Liver (tissue), 9 donors: ENCODE results near the gene OLIG1. TPM values are rescaled to one million over a fixed set of nuclear protein-coding genes. Genes with fewer than 3 reads are reported as not detected.

Experiments used
- DNase-seq: peaks from one replicate; pipeline ENCODE4 v3.0.0-alpha.2; 2017; ENCODE audit warnings: low spot score
- H3K27ac ChIP-seq, 2 donors: one replicate each; pipeline ENCODE4 v1.7.0; 2013; ENCODE audit warnings: inconsistent platforms in 2 of 2, low read length in 2 of 2, control low read depth in 1 of 2, low read depth in 1 of 2, mild to moderate bottlenecking in 1 of 2
- H3K27me3 ChIP-seq, 4 donors: one replicate each; pipeline versions ENCODE4 v1.6.1 to v1.7.0; 2013; ENCODE audit warnings: low read length in 3 of 4, inconsistent platforms in 1 of 4, mild to moderate bottlenecking in 1 of 4, moderate library complexity in 1 of 4; ENCODE audit not compliant: control insufficient read depth in 4 of 4, insufficient read depth in 4 of 4
- H3K36me3 ChIP-seq, 4 donors: one replicate each; pipeline versions ENCODE4 v1.6.1 to v1.7.0; 2013; ENCODE audit warnings: low read length in 3 of 4, mild to moderate bottlenecking in 3 of 4, low read depth in 1 of 4, moderate library complexity in 1 of 4; ENCODE audit not compliant: control insufficient read depth in 4 of 4, insufficient read depth in 3 of 4
- H3K4me1 ChIP-seq, 4 donors: one replicate each; pipeline versions ENCODE4 v1.6.1 to v1.7.0; 2013; ENCODE audit warnings: low read length in 3 of 4, mild to moderate bottlenecking in 3 of 4, moderate library complexity in 1 of 4; ENCODE audit not compliant: control insufficient read depth in 4 of 4, insufficient read depth in 4 of 4
- H3K4me3 ChIP-seq, 3 donors: one replicate each; pipeline versions ENCODE4 v1.6.1 to v1.7.0; 2013; ENCODE audit warnings: low read length in 3 of 3, control low read depth in 1 of 3, low read depth in 1 of 3, mild to moderate bottlenecking in 1 of 3
- H3K9ac ChIP-seq, 2 donors: one replicate each; pipeline ENCODE4 v1.7.0; 2013; ENCODE audit warnings: low read length in 2 of 2, mild to moderate bottlenecking in 2 of 2, moderate library complexity in 2 of 2, control low read depth in 1 of 2, low read depth in 1 of 2
- H3K9me3 ChIP-seq, 4 donors: one replicate each; pipeline versions ENCODE4 v1.6.1 to v1.7.0; 2013; ENCODE audit warnings: low read length in 3 of 4; ENCODE audit not compliant: control insufficient read depth in 4 of 4
- ATF3 ChIP-seq: IDR thresholded peaks from 2 replicates; pipeline ENCODE4 v1.6.1; 2016; ENCODE audit warnings: antibody characterized with exemption
- EGR1 ChIP-seq, 2 donors: IDR thresholded peaks; 2 replicates each; pipeline ENCODE4 v1.6.1; 2016 to 2018; ENCODE audit warnings: antibody characterized with exemption in 2 of 2, low read depth in 2 of 2
- FOXA1 ChIP-seq: IDR thresholded peaks from 2 replicates; pipeline ENCODE4 v1.6.1; 2016; ENCODE audit warnings: antibody characterized with exemption
- FOXA2 ChIP-seq: IDR thresholded peaks from 2 replicates; pipeline ENCODE4 v1.6.1; 2016; ENCODE audit warnings: antibody characterized with exemption
- GABPA ChIP-seq, 2 donors: IDR thresholded peaks in 1 of 2; conservative IDR thresholded peaks in 1 of 2; 2 replicates each; pipeline ENCODE4 v1.6.1; 2016; ENCODE audit warnings: antibody characterized with exemption in 2 of 2, mild to moderate bottlenecking in 1 of 2, moderate library complexity in 1 of 2
- HNF4A ChIP-seq, 2 donors: conservative IDR thresholded peaks; 2 replicates each; pipeline ENCODE4 v1.6.1; 2016; ENCODE audit warnings: antibody characterized with exemption in 2 of 2, mild to moderate bottlenecking in 2 of 2
- HNF4G ChIP-seq: IDR thresholded peaks from 2 replicates; pipeline ENCODE4 v1.6.1; 2016; ENCODE audit warnings: antibody characterized with exemption
- JUND ChIP-seq, 2 donors: IDR thresholded peaks; 2 replicates each; pipeline ENCODE4 v1.6.1; 2016; ENCODE audit warnings: antibody characterized with exemption in 2 of 2
- MAX ChIP-seq: IDR thresholded peaks from 2 replicates; pipeline ENCODE4 v1.6.1; 2016; ENCODE audit warnings: antibody characterized with exemption
- NR2F2 ChIP-seq: IDR thresholded peaks from 2 replicates; pipeline ENCODE4 v1.6.1; 2016; ENCODE audit warnings: antibody characterized with exemption
- RAD21 ChIP-seq, 2 donors: IDR thresholded peaks; 2 replicates each; pipeline ENCODE4 v1.6.1; 2016; ENCODE audit warnings: antibody characterized with exemption in 2 of 2, mild to moderate bottlenecking in 2 of 2
- REST ChIP-seq: IDR thresholded peaks from 2 replicates; pipeline ENCODE4 v1.6.1; 2016; ENCODE audit warnings: antibody characterized with exemption, mild to moderate bottlenecking
- RXRA ChIP-seq, 2 donors: IDR thresholded peaks; 2 replicates each; pipeline ENCODE4 v1.6.1; 2017 to 2018; ENCODE audit warnings: antibody characterized with exemption in 2 of 2, mild to moderate bottlenecking in 1 of 2
- SP1 ChIP-seq: IDR thresholded peaks from 2 replicates; pipeline ENCODE4 v1.6.1; 2018; ENCODE audit warnings: antibody characterized with exemption, mild to moderate bottlenecking
- TAF1 ChIP-seq: conservative IDR thresholded peaks from 2 replicates; pipeline ENCODE4 v1.6.1; 2016; ENCODE audit warnings: antibody characterized with exemption, mild to moderate bottlenecking
- YY1 ChIP-seq: IDR thresholded peaks from 2 replicates; pipeline ENCODE4 v1.6.1; 2016; ENCODE audit warnings: antibody characterized with exemption, mild to moderate bottlenecking
- WGBS: extraction: QIAGEN DNeasy Blood & Tissue Kit; methylation state at CpG from one replicate; pipeline ENCODE4 v1.1.7; 2013; 5-methylcytosine and 5-hydroxymethylcytosine counted together
- polyA plus RNA-seq, 2 donors: library from polyadenylated mRNA; stranded (reverse) in 1 of 2; unstranded in 1 of 2; fragments of 200-250 nt in 1 of 2; fragments of >200 nt in 1 of 2; fragmentation: Nextera tagmentation in 1 of 2; extraction: Ambion mirVana in 1 of 2; gene quantifications; one replicate each; pipeline versions ENCODE4 v1.2.1 to v1.2.3, GENCODE V29; 2013 to 2015
- total RNA-seq, 2 donors: library from RNA; depleted of rRNA; stranded (reverse); fragments of >200 nt; gene quantifications; one replicate each; pipeline ENCODE4 v1.2.3, GENCODE V29; 2014
- TF ChIP-seq, protein P1 (sequence below): fragments of 150-350 bp; IDR thresholded peaks from 2 replicates; pipeline ENCODE4 v1.5.1; 2017; ENCODE audit warnings: improper control_type of control experiment, low read depth, low read length; ENCODE audit not compliant: missing input control
- TF ChIP-seq, protein P2 (sequence below): IDR thresholded peaks from 2 replicates; pipeline ENCODE4 v1.6.1; 2016; ENCODE audit warnings: antibody characterized with exemption
- donor health status: healthy.
- donor health status: healthy.
- donor health status: healthy.
- donor health status: healthy.
- donor health status: healthy.

Gene OLIG1
- total and polyA plus RNA-seq, 4 donors: 0.19 TPM; not detected in 3

GRCh38 chr21:33046455-33046854 is 23.5 kb upstream of the OLIG1 start:
- no peaks in the 10 kb centered on the region for H3K9me3 ChIP-seq
- H3K9ac ChIP-seq: no peak overlapping the region
- H3K4me1 ChIP-seq: no peaks in the 10 kb centered on the region
- no peak overlapping the region for H3K4me3 ChIP-seq
- DNase-seq: no peak
- peaks cover 0 to 6% (median 1%) of the 10 kb centered on the region in 4 donors for H3K27me3 ChIP-seq
- no peaks in the 10 kb centered on the region for H3K36me3 ChIP-seq
- WGBS: 69% methylated on average over 8 of the region's 8 CpGs
- no peak overlapping the region for H3K27ac ChIP-seq
- TF ChIP-seq RXRA (IDR thresholded peaks at IDR 0.05): no peak
- no peak for TF ChIP-seq HNF4A (conservative IDR thresholded peaks at IDR 0.05)
- TF ChIP-seq NR2F2: no peak
- no peak for TF ChIP-seq RAD21 (IDR thresholded peaks at IDR 0.05)
- no peak for TF ChIP-seq FOXA2
- no peak for TF ChIP-seq EGR1 (IDR thresholded peaks at IDR 0.05; ENCODE audit: low read depth in 2 of 2)
- no peak for TF ChIP-seq REST
- no peak for TF ChIP-seq FOXA1
- no peak for TF ChIP-seq HNF4G
- no peak for TF ChIP-seq GABPA (IDR thresholded peaks at IDR 0.05 in 1 of 2, conservative IDR thresholded peaks at IDR 0.05 in 1 of 2)
- TF ChIP-seq JUND (IDR thresholded peaks at IDR 0.05): no peak
- TF ChIP-seq, protein P1, sequence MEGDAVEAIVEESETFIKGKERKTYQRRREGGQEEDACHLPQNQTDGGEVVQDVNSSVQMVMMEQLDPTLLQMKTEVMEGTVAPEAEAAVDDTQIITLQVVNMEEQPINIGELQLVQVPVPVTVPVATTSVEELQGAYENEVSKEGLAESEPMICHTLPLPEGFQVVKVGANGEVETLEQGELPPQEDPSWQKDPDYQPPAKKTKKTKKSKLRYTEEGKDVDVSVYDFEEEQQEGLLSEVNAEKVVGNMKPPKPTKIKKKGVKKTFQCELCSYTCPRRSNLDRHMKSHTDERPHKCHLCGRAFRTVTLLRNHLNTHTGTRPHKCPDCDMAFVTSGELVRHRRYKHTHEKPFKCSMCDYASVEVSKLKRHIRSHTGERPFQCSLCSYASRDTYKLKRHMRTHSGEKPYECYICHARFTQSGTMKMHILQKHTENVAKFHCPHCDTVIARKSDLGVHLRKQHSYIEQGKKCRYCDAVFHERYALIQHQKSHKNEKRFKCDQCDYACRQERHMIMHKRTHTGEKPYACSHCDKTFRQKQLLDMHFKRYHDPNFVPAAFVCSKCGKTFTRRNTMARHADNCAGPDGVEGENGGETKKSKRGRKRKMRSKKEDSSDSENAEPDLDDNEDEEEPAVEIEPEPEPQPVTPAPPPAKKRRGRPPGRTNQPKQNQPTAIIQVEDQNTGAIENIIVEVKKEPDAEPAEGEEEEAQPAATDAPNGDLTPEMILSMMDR: no peak
- TF ChIP-seq SP1: no peak
- TF ChIP-seq TAF1: no peak
- TF ChIP-seq, protein P2, sequence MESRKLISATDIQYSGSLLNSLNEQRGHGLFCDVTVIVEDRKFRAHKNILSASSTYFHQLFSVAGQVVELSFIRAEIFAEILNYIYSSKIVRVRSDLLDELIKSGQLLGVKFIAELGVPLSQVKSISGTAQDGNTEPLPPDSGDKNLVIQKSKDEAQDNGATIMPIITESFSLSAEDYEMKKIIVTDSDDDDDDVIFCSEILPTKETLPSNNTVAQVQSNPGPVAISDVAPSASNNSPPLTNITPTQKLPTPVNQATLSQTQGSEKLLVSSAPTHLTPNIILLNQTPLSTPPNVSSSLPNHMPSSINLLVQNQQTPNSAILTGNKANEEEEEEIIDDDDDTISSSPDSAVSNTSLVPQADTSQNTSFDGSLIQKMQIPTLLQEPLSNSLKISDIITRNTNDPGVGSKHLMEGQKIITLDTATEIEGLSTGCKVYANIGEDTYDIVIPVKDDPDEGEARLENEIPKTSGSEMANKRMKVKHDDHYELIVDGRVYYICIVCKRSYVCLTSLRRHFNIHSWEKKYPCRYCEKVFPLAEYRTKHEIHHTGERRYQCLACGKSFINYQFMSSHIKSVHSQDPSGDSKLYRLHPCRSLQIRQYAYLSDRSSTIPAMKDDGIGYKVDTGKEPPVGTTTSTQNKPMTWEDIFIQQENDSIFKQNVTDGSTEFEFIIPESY: no peak
- no peak for TF ChIP-seq ATF3
- TF ChIP-seq YY1: no peak
- TF ChIP-seq MAX: no peak
